GM20431 (cell line): ENCODE measurements around the gene OR8K3.

Experiments
- in situ Hi-C: fragments of 300-500 bp; cut with MseI, MboI; formaldehyde crosslinking; loops from one replicate; pipeline ENCODE4 v1.15.0; 2020; ENCODE audit warnings: low sequenced_read_pairs; ENCODE audit not compliant: unreplicated experiment

The OR8K3 gene

DNA sequence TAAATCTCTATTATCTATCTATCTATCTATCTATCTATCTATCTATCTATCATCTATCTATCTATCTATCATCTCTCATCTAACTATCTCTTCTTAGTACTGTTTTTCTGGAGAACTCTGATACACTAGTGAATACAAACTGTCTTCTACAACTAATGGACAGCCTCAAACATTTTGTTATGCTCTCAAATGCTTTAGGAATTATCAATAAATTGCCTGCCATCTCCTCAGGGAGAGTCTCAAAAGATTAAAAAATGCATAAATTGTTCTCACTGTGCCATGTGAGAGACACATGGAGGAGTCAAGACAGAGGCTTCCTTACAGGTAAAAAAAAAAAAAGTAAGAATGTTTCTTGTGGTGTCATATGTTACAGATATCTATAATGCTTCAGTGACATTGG lies at the start of gene OR8K3:
Gene OR8K3 (plus strand): TSS at position 301 of the 400 bp plus-strand sequence. CDS start 3,163 bp downstream, outside the sequence.
- in situ Hi-C loops = no loop called here

DNA sequence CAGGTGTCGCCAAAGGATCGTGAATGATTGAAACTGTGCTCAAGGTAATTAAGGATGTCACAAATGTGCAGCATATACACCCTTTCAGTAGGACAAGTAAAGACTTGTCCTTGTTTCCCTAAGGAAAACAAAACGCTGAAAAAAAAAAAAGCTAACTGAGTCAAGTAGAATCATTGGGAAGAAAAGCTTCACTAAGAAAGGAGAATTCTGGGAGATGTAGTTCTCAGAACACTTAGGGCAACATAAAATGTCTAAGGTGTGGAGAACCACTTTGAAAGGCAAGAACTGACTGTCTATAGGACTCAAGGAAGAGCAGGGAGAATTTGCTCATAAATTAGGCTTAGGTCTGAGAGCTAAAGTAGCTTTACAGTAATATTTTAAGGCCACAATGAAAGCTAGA lies 43.9 kb upstream of the OR8K3 start:
- in situ Hi-C loops = no loop called here

DNA sequence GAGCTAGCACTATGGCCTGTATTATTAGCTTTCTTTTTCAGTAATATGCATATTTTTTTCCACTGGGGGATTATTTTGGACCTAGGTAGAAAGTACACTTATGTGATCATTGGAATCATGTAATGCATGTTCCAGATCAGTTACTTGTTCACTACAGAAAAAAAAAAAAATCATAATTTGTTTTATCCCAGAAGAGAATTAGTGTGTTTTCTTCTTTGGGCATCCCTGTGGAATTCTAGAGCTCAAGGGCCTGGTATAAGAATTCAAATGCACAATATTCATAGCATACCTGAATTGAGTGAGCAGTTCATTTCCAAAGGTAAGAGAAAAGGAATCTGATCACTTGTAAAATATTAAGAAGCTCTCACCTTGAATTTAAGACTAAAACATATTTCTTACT lies 41.1 kb upstream of the OR8K3 start, which contains the start of gene OR5T1:
Gene OR5T1 (plus strand): TSS at position 301 of the 400 bp plus-strand sequence. CDS start 1,485 bp downstream, outside the sequence.
- in situ Hi-C loops = no loop called here

DNA sequence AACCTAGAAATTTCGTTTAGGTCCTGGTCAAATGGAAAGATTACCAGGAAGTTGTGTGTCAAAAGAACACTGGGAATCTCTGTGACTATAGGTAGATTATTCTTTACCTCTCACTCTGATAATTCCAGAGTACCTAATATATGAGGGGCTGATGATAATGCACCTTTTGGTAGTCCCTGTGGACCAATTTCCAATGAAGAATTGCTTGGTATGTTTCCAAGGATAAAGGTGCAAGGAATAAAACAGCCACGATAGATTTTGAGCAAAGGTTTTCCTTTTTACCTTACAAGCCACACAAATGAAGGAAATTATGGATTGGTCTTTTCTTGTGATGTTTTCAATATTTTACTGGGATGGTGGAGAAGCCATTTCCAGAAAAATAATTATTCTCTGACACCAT lies 22.8 kb upstream of the OR8K3 start, which contains the start of gene OR8H1:
Gene OR8H1 (minus strand): TSS at position 101 of the 400 bp plus-strand sequence. CDS start 1,192 bp downstream, outside the sequence.
- in situ Hi-C loops = no loop called here

DNA sequence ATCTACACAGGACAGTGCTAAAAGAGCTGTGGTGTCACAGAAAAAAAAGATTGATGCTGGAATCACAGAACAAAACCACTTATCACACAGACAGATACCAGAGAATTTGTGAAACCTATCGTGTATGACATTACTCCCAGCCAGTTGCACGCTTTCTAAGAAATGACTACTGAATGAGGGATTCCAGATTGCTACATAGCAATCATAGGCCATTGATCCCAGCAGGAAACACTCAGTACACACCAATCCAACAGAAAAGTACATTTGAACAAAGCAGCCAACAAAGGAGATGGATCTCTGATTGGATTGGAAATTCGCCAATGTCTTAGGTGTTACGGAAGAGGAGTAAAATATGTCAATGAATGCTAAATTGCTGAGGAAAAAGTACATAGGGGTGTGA lies 18.0 kb upstream of the OR8K3 start:
- in situ Hi-C loops = no loop called here

DNA sequence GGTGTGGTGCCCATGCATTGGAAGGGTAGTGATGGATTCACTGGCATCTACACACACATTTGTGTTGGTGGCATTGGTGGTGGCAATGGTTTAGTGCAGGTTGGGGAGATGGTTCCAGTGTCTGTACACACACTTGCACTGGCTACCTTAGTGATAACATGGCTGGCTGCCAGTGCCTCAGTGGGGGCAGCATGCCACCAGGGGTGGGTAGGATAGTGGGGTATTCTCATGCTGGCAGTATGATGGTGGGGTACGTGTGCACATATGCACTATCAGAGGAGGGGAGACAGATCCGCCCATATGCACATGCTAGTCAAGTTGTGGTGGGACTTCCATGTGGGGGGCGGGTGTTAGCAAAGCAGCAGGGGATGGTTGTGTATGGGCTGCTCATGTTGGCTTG lies 7.1 kb upstream of the OR8K3 start:
- in situ Hi-C loops = no loop called here

DNA sequence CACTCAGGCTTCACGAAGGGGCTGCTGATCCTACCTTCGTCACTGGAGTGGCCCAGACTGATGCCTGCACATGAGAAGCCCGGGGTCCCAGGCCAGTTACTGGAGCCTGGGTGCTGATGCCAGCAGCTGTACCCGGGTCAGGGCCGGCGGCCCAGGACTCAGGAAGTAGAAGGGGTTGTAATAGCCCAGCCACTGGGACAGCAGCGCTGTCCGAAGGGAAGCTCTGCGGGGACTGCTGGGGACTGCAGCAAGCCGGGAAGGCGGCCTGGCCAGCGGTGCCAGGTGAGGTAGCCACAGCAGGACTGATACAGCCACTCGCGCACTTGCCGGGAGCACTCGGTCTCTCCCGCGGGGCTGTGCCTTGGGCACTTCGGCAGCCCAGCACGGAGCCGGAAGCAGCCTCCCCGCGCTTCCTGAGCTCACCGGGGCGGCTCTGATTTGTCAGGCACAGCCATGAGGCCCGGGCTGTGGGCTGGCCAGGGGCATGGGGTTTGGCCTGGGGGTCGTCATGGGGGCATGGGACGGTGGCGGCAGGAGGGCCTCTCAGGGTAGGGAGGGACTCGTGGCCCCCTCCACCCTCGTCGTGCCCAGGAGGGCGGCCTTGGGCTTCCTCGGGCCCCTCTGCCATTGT lies 17.0 kb downstream of the OR8K3 start:
- in situ Hi-C loops = no loop called here

DNA sequence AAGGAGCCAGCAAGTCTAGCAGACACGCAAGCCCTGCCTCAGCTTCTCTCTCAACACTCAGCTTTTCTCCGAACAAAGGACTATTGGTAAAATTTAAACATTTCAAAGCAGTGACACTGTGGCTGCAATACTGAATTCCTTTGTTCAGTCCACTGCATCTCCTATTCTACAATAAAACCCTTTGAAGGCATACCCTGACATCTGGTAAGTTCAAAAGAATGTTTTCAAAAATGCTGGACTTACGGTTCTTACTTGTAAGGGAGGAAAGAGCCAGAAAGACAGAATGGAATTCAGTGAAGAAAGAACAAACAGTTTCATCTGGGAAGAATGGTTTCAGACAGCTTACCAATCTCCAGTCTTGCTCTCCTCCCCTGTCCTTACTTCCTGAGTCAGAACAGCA lies 18.2 kb downstream of the OR8K3 start:
- in situ Hi-C loops = no loop called here

DNA sequence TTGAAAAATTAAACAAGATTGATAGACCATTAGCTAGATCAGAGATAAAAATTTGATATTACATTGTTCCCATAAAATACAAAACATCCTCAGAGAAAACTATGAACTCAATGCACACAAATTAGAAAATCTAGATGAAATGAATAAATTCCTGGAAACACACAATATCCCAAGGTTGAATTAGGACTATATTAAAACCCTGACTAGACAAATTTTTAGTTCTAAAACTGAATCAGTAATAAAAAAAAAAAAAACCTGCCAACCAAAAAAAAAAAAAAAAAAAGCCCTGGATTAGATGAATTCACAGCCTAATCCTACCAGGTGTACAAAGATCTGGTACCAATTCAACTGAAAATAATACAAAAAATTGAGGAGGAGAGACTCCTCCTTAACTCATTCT lies 25.3 kb downstream of the OR8K3 start:
- in situ Hi-C loops = no loop called here

DNA sequence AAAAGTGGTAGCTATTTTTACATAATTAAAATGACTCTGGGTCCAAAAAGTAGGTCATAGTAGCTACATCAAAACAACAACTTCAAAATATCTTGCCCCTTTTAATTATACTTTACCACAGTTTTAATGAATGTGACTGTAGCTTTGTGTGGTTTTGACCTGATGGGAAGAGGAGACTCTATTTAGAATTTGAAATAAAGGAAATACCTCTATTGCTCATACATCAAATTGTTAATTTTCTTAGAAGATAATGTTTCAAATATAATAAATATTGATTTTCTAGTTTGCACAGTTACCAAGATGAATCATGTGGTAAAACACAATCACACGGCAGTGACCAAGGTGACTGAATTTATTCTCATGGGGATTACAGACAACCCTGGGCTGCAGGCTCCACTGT lies 30.8 kb downstream of the OR8K3 start, which contains the start of gene OR8K1:
Gene OR8K1 (plus strand): TSS at position 301 of the 400 bp plus-strand sequence. CDS start 0 bp downstream, at position 301.
- in situ Hi-C loops = no loop called here

DNA sequence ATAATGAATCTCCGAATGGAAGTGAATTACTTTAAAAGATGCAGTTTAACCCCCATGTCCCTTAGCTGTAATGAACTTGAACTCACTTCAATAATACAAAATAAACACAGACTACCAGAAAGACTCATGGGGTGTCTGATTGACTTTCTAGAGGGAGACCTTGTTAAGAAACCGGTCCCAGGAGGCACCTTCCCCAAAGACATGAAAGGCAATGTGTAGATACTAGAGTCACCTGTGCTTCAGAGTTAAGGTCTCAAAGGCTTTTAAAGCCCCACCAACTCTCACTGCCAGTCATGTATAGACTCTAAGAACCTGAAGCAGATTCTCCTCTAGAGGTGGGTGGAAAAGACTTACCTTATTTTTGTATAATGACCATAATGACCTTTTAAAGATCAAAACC lies 39.0 kb downstream of the OR8K3 start, which contains the start of gene OR8J1:
Gene OR8J1 (plus strand): TSS at position 301 of the 400 bp plus-strand sequence. CDS start 5,956 bp downstream, outside the sequence.
- in situ Hi-C loops = no loop called here
